IPS-11a (cell line): Measurements from ENCODE around the gene LSR.

Experiments
- H3K4me3 ChIP-seq: one replicate; pipeline ENCODE4 v1.5.1; 2013; ENCODE audit warnings: low read depth, low read length, control low read depth

The LSR gene

DNA sequence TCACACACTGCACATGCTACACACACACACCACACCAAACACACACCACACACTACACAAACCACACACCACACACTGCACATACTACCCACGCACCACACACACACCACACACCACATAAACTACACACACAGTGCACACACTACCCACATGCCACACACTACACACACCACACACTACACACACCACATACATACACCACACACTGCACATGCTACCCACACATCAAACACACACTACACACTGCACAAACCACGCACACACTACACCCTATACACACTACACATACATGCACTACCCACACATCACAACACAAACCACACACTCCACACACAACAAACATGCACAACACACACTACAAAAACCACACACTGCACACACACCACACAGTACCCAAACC, 49.1 kb downstream of the LSR start:
- H3K4me3 ChIP-seq, result no peak overlapping the region

DNA sequence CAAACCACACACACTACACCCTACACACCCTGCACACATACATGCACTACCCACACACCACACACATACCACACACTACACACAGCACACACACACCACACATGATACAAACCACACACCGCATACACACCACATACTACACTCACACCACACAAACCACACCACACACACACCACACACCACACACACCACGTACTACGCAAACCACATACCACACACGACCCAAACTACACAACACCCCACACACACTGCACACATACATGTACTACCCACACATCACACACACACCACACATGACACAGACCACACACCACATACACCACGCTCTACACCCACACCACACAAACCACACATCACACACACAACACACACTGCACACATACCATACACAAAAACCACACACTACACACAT, 49.8 kb downstream of the LSR start:
- no peak overlapping the region for H3K4me3 ChIP-seq

DNA sequence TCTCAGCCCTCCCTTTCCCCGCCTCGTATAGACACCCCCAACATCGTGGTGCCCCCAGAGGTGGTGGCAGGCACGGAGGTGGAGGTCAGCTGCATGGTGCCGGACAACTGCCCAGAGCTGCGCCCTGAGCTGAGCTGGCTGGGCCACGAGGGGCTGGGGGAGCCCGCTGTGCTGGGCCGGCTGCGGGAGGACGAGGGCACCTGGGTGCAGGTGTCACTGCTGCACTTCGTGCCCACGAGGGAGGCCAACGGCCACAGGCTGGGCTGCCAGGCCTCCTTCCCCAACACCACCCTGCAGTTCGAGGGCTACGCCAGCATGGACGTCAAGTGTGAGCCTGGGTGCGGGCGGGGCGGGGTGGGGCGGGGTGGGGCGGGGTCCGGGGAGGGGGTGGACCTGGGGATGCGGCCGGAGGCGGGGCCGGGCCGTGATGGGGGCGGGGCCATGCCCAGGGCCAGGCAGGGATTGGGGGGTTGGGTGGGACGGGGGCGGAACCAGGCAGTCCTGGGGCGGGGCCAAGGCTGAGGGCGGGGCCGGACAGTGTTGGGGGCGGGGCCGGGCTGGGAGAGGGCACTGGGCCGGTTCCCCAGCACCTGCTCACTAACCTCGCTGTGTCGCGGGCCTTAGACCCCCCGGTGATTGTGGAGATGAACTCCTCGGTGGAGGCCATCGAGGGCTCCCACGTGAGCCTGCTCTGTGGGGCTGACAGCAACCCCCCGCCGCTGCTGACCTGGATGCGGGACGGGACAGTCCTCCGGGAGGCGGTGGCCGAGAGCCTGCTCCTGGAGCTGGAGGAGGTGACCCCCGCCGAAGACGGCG, 50.9 kb downstream of the LSR start:
- no peak overlapping the region for H3K4me3 ChIP-seq

DNA sequence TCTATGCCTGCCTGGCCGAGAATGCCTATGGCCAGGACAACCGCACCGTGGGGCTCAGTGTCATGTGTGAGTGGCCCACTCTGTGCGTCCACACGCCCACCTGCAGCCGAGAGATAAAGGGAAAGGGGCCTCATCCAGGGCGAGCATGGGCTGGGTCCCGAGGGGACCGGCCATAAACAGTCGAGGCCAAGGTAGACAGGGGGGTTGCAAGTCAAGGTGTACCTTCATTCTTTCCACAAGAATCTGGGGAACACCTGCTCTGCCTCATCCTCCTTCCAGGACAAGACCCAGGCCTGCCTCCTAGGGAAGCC, 51.5 kb downstream of the LSR start:
- H3K4me3 ChIP-seq, result no peak overlapping the region

DNA sequence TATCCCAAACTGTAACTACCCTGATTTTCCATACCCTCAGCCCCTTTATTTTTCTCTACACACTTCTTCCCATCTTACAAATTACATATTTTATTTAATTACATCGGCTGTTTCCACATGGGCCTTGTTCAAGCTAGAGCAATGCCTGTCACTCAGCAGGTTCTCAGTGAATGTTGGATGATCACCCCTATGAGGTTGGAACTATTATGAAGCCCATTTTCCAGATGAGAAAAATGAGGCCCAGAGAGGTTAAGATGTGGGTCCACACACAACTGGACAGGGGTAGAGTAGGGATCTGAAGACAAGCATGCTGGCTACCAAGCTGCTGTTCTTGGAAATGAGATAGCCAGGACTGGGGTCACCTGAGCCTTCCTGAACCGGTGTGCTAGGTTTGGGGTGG, 53.2 kb downstream of the LSR start:
- H3K4me3 ChIP-seq, result no peak overlapping the region

DNA sequence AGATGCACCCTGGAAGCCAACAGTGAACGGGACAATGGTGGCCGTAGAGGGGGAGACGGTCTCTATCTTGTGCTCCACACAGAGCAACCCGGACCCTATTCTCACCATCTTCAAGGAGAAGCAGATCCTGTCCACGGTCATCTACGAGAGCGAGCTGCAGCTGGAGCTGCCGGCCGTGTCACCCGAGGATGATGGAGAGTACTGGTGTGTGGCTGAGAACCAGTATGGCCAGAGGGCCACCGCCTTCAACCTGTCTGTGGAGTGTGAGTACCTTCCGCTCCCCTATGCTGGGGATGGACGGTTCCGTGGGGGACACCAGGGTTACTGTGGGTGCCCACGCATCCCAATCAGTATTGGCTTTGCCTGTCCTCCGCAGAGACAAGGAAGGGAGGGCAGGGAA, 53.6 kb downstream of the LSR start:
- H3K4me3 ChIP-seq, result no peak overlapping the region

DNA sequence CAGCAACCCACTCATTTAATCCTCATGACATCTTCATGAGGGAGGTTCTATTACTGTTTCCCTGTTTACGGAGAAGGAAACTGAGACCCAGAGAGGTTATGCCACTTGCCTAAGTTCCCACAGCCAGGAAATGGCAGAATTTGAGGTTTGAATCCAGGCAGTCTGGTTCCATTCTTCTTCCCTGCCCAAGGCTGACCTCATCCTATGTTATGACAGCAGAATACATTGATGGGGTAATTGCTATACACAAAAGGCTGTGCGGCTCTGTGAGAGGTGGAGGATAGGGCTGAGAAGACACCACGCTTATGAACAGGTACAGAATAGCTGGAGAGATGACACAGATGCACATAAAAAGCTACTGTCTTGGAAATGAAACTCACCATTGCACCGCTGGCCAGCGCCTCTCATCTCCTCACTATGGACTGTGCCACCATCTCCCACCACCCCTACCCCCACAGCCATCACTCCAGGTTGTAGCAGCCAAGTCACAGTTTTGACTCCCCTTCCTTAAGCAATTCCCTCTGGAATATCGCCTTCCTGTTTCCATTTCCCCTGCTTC, 54.6 kb downstream of the LSR start:
- no peak overlapping the region for H3K4me3 ChIP-seq

DNA sequence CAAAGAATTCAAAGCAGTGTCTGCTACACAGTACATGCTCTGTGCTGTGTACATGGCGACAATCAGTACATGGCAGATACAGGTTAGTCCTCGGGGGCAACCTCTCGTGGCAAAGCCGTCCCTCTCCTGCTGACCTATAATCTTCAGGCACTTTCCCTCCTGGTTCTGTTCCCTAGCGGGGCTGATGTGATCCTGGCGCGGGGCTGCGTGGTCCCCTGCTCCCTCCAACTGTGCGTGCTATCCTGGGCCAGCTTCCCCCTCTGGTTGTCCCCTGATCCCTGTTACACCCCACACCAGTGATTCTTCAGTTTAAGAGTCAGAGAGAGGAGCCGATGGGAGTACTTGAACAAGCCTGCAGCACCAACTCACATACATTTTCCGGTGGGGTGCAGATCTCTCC, 55.2 kb downstream of the LSR start:
- H3K4me3 ChIP-seq, result no peak overlapping the region

DNA sequence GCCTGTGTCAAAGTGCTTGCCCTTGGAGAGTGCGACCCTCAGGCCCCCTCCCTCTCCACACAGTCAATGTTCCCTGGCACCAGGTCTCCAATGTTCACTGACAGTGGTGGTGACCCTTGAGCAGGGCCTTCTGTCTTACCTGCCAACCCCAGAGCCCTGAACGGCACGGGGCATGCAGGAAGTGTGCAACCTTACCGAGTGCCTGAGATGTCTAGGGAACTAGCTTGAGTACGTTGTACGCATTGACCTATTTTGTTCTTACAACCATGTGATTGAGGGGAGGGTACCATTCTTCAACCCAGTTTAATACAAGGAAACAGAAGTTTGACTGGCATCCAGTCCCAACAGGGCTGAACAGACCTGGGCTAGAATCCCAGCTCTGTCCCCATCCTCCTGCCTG, 56.4 kb downstream of the LSR start:
- H3K4me3 ChIP-seq, result no peak overlapping the region

DNA sequence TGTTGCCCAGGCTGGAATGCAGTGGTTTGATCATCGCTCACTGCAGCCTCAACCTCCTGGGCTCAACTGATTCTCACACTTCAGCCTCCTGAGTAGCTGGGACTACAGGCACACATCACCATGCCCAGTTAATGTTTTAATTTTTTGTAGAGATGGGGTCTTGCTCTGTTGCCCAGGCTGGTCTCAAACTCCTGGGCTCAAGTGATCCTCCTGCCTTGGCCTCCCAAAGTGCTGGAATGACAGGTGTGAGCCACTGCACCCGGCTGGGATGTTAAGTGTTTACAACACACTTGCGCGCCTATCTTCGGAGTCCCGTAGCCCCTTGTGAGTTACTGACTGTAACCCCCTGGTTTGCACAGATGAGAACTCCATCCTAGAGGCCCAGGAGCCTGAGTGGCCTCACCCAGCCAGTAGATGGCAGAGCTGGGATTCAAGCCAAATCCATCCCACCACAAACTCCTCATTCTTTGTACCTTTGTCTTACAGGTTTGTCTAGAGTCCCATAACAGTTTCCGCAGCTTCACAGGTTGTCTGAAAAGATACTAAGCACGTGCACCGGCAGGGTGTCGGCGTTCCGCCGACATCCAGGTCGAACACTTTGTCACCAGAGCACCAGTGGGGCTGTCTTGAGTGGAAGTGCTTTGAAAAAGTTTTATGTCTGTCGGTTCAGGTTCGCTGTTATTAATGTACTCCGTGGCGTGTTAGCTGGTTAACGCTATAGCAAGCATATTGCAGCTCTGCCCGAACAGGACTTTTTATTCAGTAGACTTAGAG, 57.9 kb downstream of the LSR start:
- H3K4me3 ChIP-seq, result no peak overlapping the region

DNA sequence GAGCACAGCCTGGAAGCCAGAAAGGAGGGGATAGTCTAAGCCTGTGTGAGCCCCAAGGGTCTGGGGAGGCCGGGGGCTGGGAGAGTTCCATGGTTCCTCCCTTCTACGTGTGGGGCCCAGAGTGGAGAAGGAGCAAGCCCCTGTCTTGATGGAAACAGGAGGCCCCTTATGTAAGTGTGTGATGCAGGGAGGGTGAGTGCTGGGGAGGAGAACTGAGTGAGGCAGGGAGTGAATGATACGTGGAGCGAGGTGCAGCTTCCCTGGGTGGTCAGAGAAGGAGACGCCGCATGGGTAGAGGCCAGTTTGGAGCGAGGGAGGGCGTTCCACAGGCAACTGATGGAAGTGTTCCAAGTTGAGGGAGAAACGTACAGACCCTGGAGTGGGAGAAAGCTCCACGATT, 59.1 kb downstream of the LSR start:
- no peak overlapping the region for H3K4me3 ChIP-seq

DNA sequence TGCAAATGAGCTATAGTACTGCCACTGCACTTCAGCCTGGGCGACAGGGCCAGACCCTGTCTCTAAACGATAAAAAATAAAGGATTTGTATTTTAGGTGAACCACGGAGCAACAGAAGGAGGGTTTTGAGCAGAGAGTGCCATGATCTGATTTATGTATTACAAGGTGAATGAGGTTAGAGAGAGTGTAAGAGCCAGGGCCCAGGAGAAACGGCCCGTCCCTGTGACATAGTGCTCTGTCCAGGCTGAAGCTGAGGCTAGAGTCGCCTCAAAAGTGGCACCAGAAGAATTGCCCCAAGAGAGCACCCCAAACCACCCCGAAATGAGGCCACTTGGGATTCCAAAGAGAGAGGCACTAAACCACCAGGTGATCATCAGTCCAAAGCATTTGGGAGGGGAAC, 60.1 kb downstream of the LSR start:
- no peak overlapping the region for H3K4me3 ChIP-seq

DNA sequence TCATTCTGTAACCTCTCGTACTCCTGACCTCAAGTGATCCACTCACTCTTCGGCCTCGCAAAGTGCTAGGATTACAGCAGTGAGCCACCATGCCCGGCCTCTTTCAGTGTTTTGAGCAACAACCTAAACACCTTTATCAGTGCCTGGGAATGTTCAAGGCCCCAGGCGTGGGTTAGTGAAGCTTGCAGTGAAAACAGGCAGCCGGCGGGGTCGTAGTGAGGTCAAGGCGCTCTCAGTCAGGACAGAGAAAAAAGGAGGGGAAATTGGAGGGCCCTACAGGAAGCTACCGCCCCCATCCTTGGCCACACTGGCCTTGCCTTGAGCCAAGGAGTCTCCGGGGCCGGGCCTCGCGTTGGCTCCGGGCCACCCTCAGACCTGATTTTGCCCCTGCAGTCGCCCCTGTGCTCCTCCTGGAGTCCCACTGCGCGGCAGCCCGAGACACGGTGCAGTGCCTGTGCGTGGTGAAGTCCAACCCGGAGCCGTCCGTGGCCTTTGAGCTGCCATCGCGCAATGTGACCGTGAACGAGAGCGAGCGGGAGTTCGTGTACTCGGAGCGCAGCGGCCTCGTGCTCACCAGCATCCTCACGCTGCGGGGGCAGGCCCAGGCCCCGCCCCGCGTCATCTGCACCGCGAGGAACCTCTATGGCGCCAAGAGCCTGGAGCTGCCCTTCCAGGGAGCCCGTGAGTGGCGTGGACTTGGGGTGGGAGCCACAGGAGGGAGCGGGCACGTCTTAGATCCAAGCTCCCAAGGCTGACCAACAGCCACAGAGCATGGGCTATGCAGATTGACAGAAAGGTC, 60.9 kb downstream of the LSR start:
- no peak overlapping the region for H3K4me3 ChIP-seq

DNA sequence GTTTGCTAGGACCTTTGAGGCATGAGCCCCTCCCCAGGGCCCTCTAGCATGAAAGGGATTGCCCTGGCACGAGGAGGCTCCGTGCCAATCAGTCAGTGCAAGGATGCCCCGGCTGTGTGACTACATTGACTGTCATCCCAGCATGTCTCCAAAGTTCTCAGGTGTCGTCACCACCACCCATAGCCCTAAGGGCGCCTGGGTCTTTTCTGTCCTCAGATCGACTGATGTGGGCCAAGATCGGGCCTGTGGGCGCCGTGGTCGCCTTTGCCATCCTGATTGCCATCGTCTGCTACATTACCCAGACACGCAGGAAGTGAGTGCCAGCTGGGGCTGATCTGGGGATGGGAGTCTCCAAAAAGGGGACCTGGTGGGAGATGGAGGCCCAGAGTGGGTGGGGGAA, 61.5 kb downstream of the LSR start:
- no peak overlapping the region for H3K4me3 ChIP-seq

DNA sequence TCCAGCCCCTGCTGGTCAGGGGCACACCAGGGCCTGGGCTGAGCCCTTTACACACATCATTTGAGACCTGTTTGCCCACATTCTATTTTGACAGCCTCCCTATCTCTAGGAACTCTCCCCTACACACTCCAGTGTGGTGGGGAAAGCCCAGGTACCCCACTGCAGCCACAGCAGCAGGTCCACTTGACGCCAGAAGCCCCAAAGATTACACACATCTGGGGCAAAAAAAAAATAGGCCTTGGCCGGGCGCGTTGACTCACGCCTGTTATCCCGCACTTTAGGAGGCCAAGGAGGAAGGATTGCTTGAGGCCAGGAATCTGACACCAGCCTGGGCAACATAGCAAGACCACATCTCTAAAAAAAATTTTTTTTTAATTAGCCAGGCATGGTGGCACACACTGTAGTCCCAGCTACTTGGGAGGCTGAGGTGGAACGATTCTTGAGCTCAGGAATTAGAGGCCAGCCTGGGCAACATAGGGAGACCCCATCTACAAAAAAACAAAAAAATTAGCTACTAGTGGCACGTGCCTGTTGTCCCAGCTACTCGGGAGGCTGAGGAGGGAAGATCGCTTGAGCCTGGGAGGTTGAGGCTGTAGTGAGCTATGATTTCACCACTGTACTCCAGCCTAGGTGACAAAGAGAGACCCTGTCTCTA, 62.1 kb downstream of the LSR start:
- no peak overlapping the region for H3K4me3 ChIP-seq

DNA sequence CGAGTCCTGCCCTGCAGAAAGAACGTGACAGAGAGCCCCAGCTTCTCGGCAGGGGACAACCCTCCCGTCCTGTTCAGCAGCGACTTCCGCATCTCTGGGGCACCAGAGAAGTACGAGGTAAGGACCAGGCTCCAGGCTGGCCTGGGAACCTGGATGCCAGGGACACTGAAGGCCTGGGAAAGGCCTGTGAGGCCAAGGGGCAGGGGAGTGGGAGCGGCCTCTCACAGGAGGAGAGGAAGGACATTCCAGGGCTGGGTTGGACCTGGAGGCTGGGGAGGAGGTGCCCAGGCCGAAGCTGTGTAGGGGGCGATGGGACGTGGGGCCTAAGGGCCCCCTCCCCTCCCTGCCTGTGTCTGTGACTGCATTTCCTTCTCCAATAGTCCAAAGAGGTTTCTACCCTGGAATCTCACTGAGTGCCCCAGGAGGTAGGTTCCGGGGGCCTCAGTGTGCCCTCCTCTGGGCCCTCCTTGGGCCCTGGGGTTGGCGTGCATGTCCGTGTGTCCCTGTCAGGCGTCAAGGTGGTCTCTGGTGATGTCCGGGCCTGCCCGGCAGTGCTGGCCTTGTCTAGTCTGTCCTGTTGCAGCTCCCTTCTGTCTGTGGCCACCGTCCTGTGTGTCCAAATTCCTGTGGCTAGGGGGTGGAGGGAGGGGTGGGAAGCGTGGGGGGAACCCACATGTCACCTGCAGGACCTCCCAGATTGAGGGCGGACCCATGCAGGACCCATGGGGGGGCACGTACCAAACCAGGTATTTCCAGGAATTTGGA, 63.3 kb downstream of the LSR start:
- H3K4me3 ChIP-seq, result no peak overlapping the region

DNA sequence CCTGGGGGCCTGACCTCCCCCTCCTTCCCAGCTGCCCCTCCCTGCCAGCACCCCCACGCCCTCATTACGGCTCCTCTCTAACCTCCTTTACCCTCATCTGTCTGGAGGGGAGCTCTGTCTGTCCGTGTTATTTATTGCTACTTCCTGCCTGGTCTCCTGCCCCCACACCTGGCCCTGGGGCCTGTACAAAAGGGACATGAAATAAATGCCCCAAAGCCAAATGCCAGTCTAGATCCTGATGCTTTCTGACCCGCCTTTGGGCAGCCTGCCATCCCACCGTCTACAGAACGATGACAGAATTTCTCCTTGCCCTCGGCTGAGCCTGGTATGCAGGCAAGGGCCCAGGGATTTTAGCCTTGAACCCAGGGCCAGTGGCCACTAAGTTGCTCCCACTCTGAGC, 64.8 kb downstream of the LSR start:
- H3K4me3 ChIP-seq, result no peak overlapping the region

DNA sequence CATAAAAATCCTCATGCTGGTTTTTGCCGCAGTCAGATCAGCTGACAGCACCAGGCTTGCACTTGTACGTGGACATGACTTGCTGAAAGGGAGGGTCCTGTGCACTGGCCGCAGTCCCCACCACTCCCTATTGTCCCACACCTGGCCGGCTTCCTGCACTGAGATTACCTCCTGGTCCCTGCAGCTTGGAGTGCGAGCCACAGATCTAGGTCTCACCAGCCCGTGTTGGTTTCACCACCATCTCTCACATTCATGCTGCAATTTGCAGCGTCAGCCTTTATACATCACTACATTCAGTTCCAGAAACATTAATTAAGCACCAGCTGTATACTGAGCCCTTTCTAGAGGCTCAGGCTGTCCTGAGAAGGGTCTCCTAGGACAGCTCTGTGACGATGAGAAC, 65.2 kb downstream of the LSR start:
- no peak overlapping the region for H3K4me3 ChIP-seq

DNA sequence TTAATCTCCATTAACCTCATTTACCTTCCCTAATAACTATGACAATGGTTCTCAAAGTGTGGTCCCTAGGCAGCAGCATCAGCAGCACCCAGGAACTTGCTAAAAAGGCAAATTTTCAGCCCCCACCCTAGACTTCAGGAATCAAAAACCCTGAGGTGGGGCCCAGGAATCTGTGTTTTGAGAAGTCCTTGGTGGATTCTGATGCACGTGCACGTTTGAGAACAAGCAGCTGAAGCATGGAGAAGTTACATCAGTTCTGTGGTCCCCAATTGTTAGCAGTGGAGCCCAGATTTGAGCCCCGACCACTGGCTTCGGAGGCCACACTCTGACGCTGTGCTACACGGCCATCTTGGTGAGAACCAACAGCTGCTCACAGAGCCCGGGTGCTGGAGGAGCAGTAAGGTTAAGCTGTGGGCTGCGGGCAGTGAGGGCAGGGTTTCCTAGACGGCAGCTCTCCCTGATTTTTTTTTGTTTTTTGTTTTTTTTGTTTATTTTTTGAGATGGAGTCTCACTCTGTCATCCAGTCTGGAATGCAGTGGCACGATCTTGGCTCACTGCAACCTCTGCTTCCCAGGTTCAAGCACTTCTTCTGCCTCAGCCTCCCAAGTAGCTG, 66.2 kb downstream of the LSR start:
- H3K4me3 ChIP-seq, result no peak overlapping the region

DNA sequence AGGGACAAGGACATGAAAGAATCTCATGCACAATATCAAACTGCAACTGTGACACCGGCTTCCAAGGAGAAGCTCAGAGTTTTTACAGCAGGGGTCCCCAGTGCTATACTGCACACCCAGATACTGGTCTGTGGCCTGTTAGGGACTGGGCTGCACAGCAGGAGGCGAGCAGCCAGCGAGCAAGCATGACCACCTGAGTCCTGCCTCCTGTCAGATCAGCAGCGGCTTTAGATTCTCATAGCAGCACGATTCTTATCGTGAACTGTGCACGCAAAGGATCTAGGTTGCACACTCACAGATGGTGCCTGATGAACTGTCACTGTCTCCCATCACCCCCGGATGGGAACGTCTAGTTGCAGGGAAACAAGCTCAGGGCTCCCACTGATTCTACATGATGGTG, 67.1 kb downstream of the LSR start:
- H3K4me3 ChIP-seq, result no peak overlapping the region
